HepG2 (cell line): ENCODE data around the gene SLC2A5. TPM values are rescaled to one million over a fixed set of nuclear protein-coding genes. Genes with fewer than 3 reads are reported as not detected.

Experiments used
- ATAC-seq: fragments of 200-7000 bp; cut with Tn5 transposase; 3 replicates; pipeline ENCODE4 v1.9.1; 2020; ENCODE audit warnings: mild to moderate bottlenecking, moderate library complexity
- BruUV-seq: library from RNA; stranded (reverse); fragments of 400-500 nt; replicated peaks from 2 replicates; lab custom pipeline; 2021; lab: Mats Ljungman, UMichigan
- CTCF ChIA-PET: fragments of 300-600 bp; formaldehyde crosslinking; extraction: SDS; loops from one replicate; lab custom pipeline; 2021; ENCODE audit warnings: low total read pairs, inconsistent platforms, low intra/inter-chr PET ratio; lab: Yijun Ruan, JAX
- POLR2A ChIA-PET: fragments of 350-600 bp; sonication (Branson Sonifier 250); formaldehyde crosslinking; loops from one replicate; lab custom pipeline; 2020; ENCODE audit warnings: antibody characterized with exemption, inconsistent platforms; lab: Yijun Ruan, JAX
- DNase-seq: peaks from one replicate; pipeline ENCODE4 v3.0.0-alpha.2; 2015; ENCODE audit warnings: low spot score
- FAIRE-seq: peaks from 3 replicates; lab custom pipeline; 2011; peaks lifted over from hg19 to GRCh38; lab: Jason Lieb, UNC
- H2AFZ ChIP-seq: one replicate; pipeline ENCODE4 v1.6.1; 2011; ENCODE audit warnings: low read length, inconsistent platforms
- H3K27ac ChIP-seq: fragments of 300-600 bp; 3 replicates; pipeline ENCODE4 v1.8.0; 2011; ENCODE audit warnings: mixed run types, mild to moderate bottlenecking, mixed read lengths, low read length, inconsistent platforms; ENCODE audit not compliant: insufficient read depth; ENCODE audit errors: extremely low read length
- H3K27me3 ChIP-seq, 2 experiments: fragments of 200-600 bp in 1 of 2; 2 replicates in 1 of 2; 3 replicates in 1 of 2; pipeline versions ENCODE4 v1.6.0 to v1.8.0; 2011; ENCODE audit warnings: low read length in 2 of 2, mild to moderate bottlenecking in 2 of 2, moderate library complexity in 2 of 2, inconsistent platforms in 1 of 2; ENCODE audit not compliant: insufficient read depth in 2 of 2, control insufficient read depth in 1 of 2
- H3K36me3 ChIP-seq, 2 experiments: fragments of 200-600 bp in 1 of 2; replicated peaks in 1 of 2; 2 replicates in 1 of 2; 3 replicates in 1 of 2; pipeline versions ENCODE4 v1.5.1 to v1.8.0; 2011; ENCODE audit warnings: low read length in 2 of 2, inconsistent platforms in 1 of 2; ENCODE audit not compliant: insufficient read depth in 2 of 2, control insufficient read depth in 1 of 2
- H3K4me1 ChIP-seq: 2 replicates; pipeline ENCODE4 v1.5.1; 2012; ENCODE audit warnings: low read length, inconsistent platforms; ENCODE audit not compliant: insufficient read depth
- H3K4me2 ChIP-seq: 2 replicates; pipeline ENCODE4 v1.6.0; 2011; ENCODE audit warnings: low read depth, low read length, inconsistent platforms
- H3K4me3 ChIP-seq, 3 experiments: fragments of 200-600 bp in 1 of 3; sonication (generic), shearing (Covaris generic) in 1 of 3; replicated peaks in 1 of 3; 2 replicates each; pipeline ENCODE4 v1.5.1; 2011 to 2016; ENCODE audit warnings: low read length in 3 of 3, inconsistent platforms in 2 of 3, low read depth in 2 of 3, mild to moderate bottlenecking in 2 of 3, control low read depth in 1 of 3, mixed read lengths in 1 of 3; ENCODE audit not compliant: insufficient read depth in 1 of 3
- H3K79me2 ChIP-seq: one replicate; pipeline ENCODE4 v1.6.1; 2011; ENCODE audit warnings: low read length, inconsistent platforms; ENCODE audit not compliant: insufficient read depth
- H3K9ac ChIP-seq: 2 replicates; pipeline ENCODE4 v1.6.0; 2011; ENCODE audit warnings: mild to moderate bottlenecking, low read depth, low read length, inconsistent platforms; ENCODE audit not compliant: insufficient read depth
- H3K9me3 ChIP-seq: 2 replicates; pipeline ENCODE4 v1.5.1; 2012; ENCODE audit warnings: mild to moderate bottlenecking, low read length
- H4K20me1 ChIP-seq: 2 replicates; pipeline ENCODE4 v1.6.0; 2011; ENCODE audit warnings: inconsistent platforms, mild to moderate bottlenecking, low read length, moderate library complexity; ENCODE audit not compliant: insufficient read depth
- ELF4 ChIP-seq: sonication (generic); formaldehyde crosslinking; IDR thresholded peaks from 2 replicates; pipeline ENCODE4 v1.5.0; 2020; ENCODE audit warnings: missing genetic modification reagents, mild to moderate bottlenecking, moderate library complexity, borderline replicate concordance
- RARG ChIP-seq: sonication (generic); formaldehyde crosslinking; IDR thresholded peaks from 2 replicates; pipeline ENCODE4 v1.4.0; 2020; ENCODE audit warnings: low read depth, mild to moderate bottlenecking, missing genetic modification reagents
- ZNF282 ChIP-seq: fragments of 450-650 bp; IDR thresholded peaks from 2 replicates; pipeline ENCODE4 v1.6.1; 2018; ENCODE audit not compliant: partially characterized antibody
- ZNF34 ChIP-seq: sonication (generic); formaldehyde crosslinking; IDR thresholded peaks from 2 replicates; pipeline ENCODE4 v1.4.0; 2020; ENCODE audit warnings: mild to moderate bottlenecking, missing genetic modification reagents, borderline replicate concordance
- ZNF780A ChIP-seq: sonication (generic); formaldehyde crosslinking; IDR thresholded peaks from 2 replicates; pipeline ENCODE4 v1.8.0; 2022; ENCODE audit warnings: mild to moderate bottlenecking, missing genetic modification reagents, moderate library complexity
- WGBS: methylation state at CpG from one replicate; pipeline ENCODE4 v1.1.6; 2017; ENCODE audit warnings: low lambda C conversion rate; 5-methylcytosine and 5-hydroxymethylcytosine counted together
- in situ Hi-C: cut with HindIII; loops from 2 replicates; pipeline ENCODE4 v1.10.0; 2017; ENCODE audit warnings: low pct_unique_long_range_greater_than_20kb; ENCODE audit not compliant: extremely low pct_ligation_motif_present
- intact Hi-C: fragments of 100-400 bp; cut with micrococcal nuclease; formaldehyde crosslinking; loops from one replicate; pipeline ENCODE4 v1.10.0; 2022; ENCODE audit not compliant: unreplicated experiment
- polyA plus RNA-seq, 8 experiments: library from polyadenylated mRNA; depleted of rRNA in 3 of 8; stranded (reverse) in 7 of 8; unstranded in 1 of 8; fragments of >200 nt; fragmentation: Illumina TruSeq in 4 of 8; extraction: Trizol in 4 of 8; gene quantifications; 2 replicates each; pipeline versions ENCODE4 v1.2.1 to v1.2.3, GENCODE V29; 2011 to 2016; ENCODE audit warnings: low read depth in 4 of 8, missing spikeins in 1 of 8, mixed read lengths in 1 of 8; ENCODE audit not compliant: insufficient read depth in 1 of 8
- total RNA-seq, 5 experiments: library from RNA; depleted of rRNA; stranded (reverse); fragments of >200 nt; fragmentation: Illumina TruSeq; extraction: Trizol; gene quantifications; 2 replicates each; pipeline ENCODE4 v1.2.3, GENCODE V29; 2016; ENCODE audit warnings: low read depth in 1 of 5
- TF ChIP-seq, protein P1 (sequence below): sonication (generic); formaldehyde crosslinking; IDR thresholded peaks from 2 replicates; pipeline ENCODE4 v1.4.0; 2020; ENCODE audit warnings: missing genetic modification reagents, borderline replicate concordance
- TF ChIP-seq, protein P2 (sequence below): sonication (generic); formaldehyde crosslinking; IDR thresholded peaks from 2 replicates; pipeline ENCODE4 v1.5.0; 2020; ENCODE audit warnings: mild to moderate bottlenecking, missing genetic modification reagents, moderate library complexity
- TF ChIP-seq, protein P3 (sequence below), 2 experiments: fragments of 450-650 bp in 1 of 2; sonication (generic) in 1 of 2; formaldehyde crosslinking in 1 of 2; IDR thresholded peaks; 2 replicates each; pipeline versions ENCODE4 v1.6.1 to v1.8.0; 2016 to 2022; ENCODE audit warnings: antibody characterized with exemption in 1 of 2, mild to moderate bottlenecking in 1 of 2, missing genetic modification reagents in 1 of 2

SLC2A5 gene
- total and polyA plus RNA-seq, 2 of the 13 experiments (the other 11 are each of a cell fraction or from before 2014, with no cell fraction given): 0.04 to 0.54 TPM

DNA sequence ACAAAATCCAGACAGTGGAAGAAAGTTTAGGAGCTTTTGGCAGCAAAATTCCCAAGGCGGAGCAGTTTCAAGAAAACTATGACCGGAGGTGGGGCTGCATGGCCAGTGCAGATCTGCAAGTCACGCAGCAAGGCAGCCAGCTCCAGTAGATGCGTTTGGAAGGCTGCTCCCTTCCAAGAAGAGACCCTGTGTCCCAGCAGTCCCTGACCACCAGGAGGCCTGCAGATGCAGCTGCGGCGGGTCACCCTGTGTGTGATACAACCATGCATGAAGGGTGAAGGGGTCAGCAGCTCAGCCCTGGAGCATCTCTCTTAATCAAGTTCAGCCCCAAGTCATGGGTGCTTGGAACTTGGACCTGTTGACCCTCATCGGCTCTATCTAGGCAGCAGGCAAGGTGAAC lies 30.1 kb upstream of the SLC2A5 start:
- in situ Hi-C loops: no loop called here
- Histone ChIP-seq H2AFZ (no peak overlapping the region), H3K36me3 (peaks cover 9 to 20% of the 10 kb centered on the region in 2 experiments; a peak in 4 of 5 replicates), H3K4me3 (peak overlapping the region in 1 of 3 experiments; percentile 15; a peak in 1 of 6 replicates), H3K9ac (no peak overlapping the region), H3K27ac (no peak overlapping the region), H4K20me1 (no peaks in the 10 kb centered on the region), H3K79me2 (no peaks in the 10 kb centered on the region), H3K27me3 (no peaks in the 10 kb centered on the region), H3K9me3 (peaks cover 10% of the 10 kb centered on the region; the same call in 1 of the 2 replicates), H3K4me2 (peak overlapping the region; percentile 64), H3K4me1 (peaks cover 38% of the 10 kb centered on the region)
- DNase-seq (peak; percentile 37), ATAC-seq (peak; percentile 73), FAIRE-seq (peak; percentile 43)
- intact Hi-C loops: no loop called here
- 38% methylated on average over 3 of the region's 7 CpGs for WGBS
- CTCF ChIA-PET: no interaction called here
- POLR2A ChIA-PET: interaction anchor here (1.4 to 1.8 kb wide), 2 partner anchors 13 to 134 kb away, joined by 4 to 5 read pairs; no protein-coding TSS in a partner anchor
- BruUV-seq: no TSS peak
- TF ChIP-seq, protein P1, sequence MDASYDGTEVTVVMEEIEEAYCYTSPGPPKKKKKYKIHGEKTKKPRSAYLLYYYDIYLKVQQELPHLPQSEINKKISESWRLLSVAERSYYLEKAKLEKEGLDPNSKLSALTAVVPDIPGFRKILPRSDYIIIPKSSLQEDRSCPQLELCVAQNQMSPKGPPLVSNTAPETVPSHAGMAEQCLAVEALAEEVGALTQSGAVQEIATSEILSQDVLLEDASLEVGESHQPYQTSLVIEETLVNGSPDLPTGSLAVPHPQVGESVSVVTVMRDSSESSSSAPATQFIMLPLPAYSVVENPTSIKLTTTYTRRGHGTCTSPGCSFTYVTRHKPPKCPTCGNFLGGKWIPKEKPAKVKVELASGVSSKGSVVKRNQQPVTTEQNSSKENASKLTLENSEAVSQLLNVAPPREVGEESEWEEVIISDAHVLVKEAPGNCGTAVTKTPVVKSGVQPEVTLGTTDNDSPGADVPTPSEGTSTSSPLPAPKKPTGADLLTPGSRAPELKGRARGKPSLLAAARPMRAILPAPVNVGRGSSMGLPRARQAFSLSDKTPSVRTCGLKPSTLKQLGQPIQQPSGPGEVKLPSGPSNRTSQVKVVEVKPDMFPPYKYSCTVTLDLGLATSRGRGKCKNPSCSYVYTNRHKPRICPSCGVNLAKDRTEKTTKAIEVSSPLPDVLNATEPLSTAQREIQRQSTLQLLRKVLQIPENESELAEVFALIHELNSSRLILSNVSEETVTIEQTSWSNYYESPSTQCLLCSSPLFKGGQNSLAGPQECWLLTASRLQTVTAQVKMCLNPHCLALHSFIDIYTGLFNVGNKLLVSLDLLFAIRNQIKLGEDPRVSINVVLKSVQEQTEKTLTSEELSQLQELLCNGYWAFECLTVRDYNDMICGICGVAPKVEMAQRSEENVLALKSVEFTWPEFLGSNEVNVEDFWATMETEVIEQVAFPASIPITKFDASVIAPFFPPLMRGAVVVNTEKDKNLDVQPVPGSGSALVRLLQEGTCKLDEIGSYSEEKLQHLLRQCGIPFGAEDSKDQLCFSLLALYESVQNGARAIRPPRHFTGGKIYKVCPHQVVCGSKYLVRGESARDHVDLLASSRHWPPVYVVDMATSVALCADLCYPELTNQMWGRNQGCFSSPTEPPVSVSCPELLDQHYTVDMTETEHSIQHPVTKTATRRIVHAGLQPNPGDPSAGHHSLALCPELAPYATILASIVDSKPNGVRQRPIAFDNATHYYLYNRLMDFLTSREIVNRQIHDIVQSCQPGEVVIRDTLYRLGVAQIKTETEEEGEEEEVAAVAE (CRISPR knock-in tag): no peak
- TF ChIP-seq, protein P2, sequence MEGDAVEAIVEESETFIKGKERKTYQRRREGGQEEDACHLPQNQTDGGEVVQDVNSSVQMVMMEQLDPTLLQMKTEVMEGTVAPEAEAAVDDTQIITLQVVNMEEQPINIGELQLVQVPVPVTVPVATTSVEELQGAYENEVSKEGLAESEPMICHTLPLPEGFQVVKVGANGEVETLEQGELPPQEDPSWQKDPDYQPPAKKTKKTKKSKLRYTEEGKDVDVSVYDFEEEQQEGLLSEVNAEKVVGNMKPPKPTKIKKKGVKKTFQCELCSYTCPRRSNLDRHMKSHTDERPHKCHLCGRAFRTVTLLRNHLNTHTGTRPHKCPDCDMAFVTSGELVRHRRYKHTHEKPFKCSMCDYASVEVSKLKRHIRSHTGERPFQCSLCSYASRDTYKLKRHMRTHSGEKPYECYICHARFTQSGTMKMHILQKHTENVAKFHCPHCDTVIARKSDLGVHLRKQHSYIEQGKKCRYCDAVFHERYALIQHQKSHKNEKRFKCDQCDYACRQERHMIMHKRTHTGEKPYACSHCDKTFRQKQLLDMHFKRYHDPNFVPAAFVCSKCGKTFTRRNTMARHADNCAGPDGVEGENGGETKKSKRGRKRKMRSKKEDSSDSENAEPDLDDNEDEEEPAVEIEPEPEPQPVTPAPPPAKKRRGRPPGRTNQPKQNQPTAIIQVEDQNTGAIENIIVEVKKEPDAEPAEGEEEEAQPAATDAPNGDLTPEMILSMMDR: peak; percentile 45
- TF ChIP-seq, protein P3, sequence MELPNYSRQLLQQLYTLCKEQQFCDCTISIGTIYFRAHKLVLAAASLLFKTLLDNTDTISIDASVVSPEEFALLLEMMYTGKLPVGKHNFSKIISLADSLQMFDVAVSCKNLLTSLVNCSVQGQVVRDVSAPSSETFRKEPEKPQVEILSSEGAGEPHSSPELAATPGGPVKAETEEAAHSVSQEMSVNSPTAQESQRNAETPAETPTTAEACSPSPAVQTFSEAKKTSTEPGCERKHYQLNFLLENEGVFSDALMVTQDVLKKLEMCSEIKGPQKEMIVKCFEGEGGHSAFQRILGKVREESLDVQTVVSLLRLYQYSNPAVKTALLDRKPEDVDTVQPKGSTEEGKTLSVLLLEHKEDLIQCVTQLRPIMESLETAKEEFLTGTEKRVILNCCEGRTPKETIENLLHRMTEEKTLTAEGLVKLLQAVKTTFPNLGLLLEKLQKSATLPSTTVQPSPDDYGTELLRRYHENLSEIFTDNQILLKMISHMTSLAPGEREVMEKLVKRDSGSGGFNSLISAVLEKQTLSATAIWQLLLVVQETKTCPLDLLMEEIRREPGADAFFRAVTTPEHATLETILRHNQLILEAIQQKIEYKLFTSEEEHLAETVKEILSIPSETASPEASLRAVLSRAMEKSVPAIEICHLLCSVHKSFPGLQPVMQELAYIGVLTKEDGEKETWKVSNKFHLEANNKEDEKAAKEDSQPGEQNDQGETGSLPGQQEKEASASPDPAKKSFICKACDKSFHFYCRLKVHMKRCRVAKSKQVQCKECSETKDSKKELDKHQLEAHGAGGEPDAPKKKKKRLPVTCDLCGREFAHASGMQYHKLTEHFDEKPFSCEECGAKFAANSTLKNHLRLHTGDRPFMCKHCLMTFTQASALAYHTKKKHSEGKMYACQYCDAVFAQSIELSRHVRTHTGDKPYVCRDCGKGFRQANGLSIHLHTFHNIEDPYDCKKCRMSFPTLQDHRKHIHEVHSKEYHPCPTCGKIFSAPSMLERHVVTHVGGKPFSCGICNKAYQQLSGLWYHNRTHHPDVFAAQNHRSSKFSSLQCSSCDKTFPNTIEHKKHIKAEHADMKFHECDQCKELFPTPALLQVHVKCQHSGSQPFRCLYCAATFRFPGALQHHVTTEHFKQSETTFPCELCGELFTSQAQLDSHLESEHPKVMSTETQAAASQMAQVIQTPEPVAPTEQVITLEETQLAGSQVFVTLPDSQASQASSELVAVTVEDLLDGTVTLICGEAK (IDR thresholded peaks at IDR 0.05): no peak
- TF ChIP-seq, protein P3 (CRISPR knock-in tag; IDR thresholded peaks at IDR 0.05): no peak
- no peak for TF ChIP-seq ELF4 (CRISPR knock-in tag)
- no peak for TF ChIP-seq RARG
- no peak for TF ChIP-seq ZNF780A (CRISPR knock-in tag)
- TF ChIP-seq ZNF34 (CRISPR knock-in tag): no peak
- TF ChIP-seq ZNF282: no peak
